Effector CD4-positive, alpha-beta T cell (primary cell): Measurements from ENCODE around the gene KRTAP10-3.
"Not testable (repeated sequence)": the region's sequence is repeated elsewhere in the genome, so short reads cannot be mapped to it uniquely, and the experiment has no call there.

Source experiments
- DNase-seq: peaks from one replicate; pipeline ENCODE4 v3.0.0-alpha.2; 2020

KRTAP10-3 gene

DNA sequence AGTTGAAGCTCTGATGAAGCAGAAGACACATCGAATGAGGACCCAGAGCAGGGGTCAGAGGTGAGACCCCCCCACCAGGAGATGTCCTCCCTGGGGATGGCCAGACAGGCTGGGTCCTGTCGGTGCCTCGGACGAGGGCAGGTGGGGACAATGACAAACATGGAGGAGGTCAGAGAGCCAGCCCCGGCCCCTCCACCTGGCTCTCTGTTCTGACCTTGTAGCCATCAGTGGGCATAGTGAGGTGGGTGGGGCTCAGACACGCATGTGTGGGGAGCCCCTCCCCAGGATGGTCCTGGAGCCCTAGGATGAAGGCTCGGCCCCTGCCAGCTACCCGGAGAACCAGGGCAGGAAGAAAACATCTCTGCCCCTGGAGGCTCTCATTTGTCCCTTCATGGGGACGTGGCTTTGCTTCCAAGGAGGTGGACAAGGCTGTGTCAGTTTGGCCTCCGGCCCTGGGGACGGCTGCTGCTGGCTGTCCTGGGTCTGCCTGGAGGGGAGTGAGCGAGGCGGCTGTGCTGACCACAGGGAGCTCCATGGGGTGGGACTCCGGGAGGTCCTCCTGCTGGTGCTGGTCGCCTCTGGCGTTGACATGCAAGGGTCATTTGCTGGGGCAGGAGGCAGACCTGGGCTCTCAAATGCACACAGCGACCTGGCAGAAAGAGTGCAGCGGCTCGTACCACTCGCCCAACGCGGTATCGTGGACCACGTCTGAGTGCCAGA lies 31.2 kb upstream of the KRTAP10-3 start:
- DNase-seq: no peak

DNA sequence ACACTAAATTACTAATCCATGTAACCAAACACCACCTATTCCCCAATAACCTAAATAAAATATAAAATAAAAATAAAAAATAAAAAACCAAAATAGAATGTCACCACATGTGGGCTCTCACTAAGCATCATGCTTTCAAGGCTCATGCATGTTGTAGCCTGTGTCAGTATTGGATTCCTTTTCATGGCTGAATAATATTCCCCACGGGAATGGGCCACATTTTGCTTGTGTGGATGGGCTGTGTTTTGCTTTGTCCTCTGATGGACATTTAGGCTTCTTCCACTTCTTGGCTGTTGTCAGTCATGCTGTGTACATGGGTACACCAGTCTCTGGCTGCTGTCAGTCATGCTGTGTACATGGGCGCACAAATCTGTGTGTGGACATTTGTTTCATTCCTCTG lies 30.5 kb upstream of the KRTAP10-3 start:
- no peak for DNase-seq

DNA sequence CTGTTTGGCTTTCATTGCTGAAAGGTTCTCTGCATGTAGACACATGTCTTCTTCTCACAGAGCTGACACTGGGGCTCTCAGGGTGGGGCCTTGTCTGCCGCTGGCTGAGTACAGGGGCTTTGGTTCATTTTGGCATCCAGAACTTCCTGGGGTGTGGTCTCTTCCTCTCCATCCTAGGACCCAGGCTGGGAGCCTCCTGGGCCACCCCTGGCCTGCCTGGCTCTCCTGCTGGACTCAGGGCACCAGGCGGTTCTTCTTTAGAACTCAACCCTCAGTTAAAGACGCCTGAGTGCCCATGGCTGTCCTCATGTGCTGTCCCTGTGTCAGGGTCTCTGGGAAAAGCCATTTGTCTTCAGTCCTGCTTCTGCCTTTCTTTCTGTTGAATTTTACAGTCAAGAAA lies 27.3 kb upstream of the KRTAP10-3 start:
- no peak for DNase-seq

DNA sequence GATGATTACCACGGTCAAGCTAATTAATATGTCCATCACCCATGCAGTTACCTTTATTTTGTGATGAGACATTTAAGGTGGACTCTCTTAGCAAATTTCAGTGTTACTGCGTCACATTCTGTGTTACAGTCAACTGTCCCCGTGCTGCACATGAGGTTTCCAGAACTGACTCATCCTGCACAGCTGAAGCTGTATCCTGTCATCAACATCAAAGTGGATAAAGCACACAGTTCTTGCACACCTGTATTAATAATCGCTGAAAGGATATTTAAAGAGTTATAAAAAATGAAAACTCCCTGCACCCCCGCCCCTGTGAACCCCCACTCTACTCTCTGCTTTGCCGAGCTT lies 25.2 kb upstream of the KRTAP10-3 start:
- no peak for DNase-seq

DNA sequence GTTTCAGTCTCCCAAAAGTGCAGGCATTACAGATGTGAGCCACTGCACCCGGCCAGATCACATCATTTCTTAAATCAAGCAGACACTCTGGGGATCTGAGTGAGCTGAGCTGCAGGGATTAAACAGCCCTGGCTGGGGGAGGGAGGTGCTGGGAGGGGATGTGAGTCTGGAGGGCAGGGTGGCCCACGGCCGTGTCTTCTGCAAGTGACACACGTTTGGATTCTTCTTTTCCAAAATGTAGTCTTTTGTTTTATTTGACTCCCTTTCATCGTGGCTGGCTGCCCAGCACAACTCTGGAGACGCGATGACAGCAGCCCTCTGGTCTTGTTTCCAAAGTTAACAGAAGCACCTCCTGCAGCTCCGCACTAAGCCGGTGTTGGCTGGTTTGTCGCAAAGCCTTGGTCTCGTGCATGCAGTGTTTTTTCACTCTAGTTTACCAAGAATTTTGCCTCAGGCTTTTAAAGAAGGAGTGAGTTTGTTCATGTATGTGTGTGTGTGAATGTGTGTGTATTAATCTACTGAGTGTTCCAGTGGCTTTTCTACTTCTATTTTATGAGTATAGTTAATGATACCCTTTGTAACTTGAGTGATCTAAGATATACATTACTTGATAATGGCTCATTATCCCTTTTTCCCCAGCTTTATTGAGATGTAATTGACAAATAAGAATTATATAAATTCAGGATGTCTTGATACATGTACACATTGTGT lies 24.6 kb upstream of the KRTAP10-3 start:
- DNase-seq: no peak

DNA sequence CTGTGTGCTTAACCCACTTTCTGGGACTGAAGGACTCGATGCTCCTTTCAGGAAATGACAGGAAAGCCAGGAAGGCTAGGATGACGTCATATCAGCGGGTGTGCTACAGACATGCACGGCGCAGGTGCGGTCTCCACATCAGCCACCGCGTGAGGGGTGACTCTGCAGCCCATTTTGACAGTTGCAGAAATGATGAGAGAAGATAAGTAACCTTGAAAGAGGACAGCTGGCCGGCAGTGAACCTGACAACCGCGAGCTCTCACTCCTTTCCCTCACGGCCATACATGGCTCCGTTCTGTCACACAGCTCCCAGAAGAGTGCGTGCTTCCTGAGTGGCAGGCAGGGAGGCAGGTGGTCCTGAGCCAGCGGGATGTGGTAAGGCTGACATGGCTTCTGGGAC lies 23.5 kb upstream of the KRTAP10-3 start:
- no peak for DNase-seq

DNA sequence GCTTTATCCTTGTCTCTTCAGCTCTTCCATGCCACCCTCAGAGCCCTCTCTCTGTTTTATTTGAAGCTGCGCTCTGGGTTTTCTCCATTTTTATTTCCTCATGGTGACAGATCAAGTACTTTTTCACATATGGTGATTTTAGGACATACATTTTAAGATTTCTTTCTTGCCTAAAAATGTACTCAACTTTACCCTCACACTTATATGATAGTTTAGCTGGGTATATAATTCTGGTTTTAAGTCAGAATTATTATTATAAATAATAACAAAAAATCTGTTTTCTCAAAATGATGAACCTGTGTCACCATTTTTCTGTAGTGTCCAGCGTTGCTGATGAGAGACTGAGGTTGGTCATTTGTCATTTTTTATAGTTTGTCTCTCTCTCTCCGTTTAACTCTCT lies 22.6 kb upstream of the KRTAP10-3 start:
- DNase-seq: no peak

DNA sequence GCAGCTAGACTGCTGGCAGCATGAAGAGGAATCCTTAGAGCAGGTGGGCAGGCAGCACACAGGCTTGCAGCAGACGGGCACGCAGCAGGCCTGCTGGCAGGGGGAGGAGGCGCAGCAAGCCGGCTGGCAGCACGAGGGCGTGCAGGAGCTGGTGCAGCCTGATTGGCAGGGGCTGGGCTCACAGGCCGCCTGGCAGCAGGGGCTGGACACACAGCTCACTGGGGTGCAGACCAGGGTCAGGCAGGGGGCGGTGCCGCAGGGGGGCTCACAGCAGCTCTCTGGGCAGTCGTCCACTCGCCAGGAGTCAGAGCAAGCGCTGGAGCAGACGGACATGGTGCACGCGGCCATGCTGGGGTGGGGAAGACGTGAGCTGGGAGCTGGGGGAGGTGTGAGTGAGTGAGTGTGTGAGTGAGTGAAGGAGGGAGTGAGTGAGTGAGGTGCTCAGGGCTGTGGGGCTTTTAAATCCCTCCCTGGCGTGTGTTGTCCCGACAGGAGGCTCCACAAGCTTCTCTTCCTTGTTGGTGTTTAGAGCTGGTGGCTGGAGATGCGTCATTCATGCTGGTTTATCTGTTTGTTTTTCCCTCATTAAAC lies 21.7 kb upstream of the KRTAP10-3 start, which contains the start of gene KRTAP10-5:
Gene KRTAP10-5 (minus strand): TSS at position 374 of the 591 bp plus-strand sequence. CDS start 26 bp downstream, at position 348.
- DNase-seq: not testable (repeated sequence)

DNA sequence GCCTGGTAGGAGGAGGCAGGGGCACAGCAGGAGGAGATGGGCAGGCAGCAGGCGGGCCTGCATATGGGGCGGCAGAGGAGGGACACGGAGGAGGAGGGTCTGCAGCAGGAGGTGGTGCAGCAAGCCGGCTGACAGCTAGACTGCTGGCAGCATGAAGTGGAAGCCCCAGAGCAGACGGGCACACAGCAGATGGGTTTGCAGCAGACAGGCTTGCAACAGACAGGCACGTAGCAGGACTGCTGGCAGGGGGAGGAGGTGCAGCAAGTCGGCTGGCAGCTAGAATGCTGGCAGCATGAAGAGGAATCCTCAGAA lies 21.2 kb upstream of the KRTAP10-3 start:
- no peak for DNase-seq

DNA sequence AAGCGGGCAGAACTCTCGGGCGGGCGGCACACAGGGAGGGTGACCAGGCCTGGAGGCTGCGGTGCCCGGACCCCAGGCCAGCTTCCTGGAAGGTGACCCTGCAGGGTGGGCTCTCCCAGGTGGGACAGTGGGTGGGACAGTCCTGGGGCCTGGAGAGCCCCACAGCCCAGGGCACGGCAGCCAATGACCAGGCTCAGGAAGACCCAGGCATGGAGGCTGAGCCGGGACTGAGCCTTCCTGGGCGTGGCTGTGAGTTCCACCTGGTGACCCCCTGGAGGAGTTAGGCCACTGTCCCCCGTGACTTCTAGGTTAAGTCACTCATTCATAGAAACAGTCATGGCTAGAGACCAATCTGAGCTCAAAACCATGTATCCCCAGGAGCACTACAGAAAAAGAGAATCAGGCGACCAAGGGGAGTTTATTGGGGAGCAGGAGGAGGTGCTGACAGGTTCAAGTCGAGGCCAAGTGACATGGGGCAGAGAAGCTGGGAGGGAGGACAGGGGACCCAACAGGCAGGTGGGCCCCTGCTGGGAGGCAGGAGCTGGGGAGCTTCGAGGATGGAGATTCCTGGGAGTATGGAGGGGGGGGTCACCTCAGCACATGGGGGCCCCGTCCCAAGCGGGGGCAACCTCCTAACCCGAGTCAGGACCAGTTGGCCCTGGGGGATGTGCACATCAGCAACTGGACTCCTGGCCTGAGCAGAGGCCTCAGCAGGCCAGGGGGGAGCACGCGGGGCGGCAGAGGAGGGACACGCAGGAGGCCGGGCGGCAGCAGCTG lies 20.6 kb upstream of the KRTAP10-3 start:
- no peak for DNase-seq

DNA sequence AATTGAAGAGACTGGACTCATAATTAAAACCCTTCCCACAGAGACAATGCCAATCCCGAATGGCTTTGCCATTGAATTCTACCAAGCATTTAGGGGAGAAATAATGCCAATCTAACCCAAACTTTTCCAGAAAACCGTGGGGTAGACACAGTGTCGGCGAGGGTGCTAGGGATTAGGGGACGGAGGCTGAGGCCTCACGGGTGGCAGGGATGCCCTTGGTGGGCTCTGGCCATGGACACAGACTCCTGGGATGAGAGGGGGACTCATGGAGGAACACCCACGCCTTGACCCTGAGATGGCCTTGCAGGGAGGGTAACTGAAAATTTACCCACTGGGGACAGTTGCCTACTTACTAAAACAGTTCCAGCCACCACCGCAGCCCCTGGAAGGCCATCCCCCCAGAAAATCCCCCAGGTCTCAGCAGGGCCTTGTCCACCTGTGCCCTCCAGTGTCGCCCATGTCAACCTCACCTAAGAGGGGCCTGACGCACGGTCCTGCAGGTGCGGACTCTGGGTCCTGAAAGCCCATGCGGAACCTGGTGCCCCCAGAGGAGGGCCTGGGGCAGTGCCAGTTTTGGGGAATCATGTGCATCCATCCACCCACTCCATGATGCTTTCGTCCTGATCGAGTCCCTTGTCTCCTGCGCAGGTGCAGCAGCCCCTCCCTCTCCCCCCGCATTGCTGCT lies 19.9 kb upstream of the KRTAP10-3 start:
- DNase-seq: no peak

DNA sequence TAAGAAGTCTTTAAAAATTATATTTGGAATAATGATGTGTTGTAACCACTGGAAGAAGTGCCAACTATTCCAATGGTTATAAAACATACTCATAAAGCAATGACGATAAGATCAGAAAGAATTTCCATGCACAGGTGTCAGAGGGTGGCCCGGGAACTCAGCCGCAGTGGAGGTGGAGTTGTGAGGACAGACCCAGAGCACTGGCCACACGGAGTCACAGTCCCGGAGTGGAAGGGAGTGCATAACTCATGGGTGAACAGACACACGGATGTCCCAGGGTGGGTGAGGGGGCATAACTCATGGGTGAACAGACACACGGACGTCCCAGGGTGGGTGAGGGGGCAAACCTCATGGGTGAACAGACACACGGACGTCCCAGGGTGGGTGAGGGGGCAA lies 17.4 kb upstream of the KRTAP10-3 start:
- no peak for DNase-seq

DNA sequence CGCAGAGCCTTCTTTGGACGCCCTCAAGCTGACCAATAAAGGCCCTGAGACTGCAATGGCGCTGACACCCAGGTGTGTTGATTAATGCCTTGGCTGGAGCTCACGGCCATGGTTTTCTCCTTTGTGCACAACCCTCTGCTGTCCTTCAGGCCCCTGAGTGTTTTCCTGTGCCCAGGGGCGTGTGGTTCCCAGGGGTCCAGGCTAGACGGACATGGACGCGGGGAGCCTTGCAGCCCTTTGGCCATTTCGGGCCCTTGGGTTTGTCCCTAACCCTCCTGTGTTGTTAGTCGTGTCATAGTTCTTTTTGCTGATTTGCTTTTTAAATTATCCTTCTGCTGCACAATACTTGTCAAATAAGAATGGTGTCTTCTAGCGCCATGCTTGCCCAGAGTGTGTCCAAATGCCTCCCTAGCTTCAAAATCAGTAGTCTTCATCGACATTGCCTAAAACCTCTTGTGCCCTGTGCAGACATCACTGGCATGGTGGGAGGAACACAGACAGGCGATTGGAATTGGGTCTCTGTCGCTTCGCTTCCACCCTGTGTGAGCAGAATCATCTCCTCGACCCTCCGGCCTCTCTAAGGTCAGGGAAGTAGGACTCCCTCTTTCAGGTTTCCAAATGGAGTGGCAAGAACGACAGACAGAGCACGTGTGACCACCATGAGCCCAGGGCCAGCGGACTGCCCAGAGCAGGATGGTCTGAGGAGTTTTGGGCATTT lies 16.9 kb upstream of the KRTAP10-3 start:
- DNase-seq: no peak

DNA sequence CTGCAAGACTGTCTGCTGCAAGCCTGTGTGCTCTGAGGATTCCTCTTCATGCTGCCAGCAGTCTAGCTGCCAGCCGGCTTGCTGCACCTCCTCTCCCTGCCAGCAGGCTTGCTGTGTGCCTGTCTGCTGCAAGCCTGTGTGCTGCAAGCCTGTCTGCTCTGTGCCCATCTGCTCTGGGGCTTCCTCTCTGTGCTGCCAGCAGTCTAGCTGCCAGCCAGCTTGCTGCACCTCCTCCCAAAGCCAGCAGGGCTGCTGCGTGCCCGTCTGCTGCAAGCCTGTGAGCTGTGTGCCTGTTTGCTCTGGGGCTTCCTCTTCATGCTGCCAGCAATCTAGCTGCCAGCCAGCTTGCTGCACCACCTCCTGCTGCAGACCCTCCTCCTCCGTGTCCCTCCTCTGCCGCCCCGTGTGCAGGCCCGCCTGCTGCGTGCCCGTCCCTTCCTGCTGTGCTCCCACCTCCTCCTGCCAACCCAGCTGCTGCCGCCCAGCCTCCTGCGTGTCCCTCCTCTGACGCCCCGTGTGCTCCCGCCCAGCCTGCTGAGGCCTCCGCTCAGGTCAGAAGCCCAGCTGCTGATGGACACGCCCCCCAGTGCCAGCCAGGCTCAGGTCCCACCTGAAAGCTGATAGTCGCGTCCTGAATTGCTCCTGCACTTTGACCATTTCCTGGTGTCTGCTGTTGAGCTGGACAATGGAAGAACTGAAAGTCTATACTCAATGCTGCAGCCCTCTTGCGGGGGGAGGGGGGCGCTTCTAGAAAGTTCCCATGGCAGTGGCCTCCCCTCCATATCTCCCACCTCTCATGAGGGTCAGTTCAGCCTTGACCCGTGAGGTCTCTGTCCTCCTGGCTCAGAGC lies 16.1 kb upstream of the KRTAP10-3 start:
- DNase-seq: no peak

DNA sequence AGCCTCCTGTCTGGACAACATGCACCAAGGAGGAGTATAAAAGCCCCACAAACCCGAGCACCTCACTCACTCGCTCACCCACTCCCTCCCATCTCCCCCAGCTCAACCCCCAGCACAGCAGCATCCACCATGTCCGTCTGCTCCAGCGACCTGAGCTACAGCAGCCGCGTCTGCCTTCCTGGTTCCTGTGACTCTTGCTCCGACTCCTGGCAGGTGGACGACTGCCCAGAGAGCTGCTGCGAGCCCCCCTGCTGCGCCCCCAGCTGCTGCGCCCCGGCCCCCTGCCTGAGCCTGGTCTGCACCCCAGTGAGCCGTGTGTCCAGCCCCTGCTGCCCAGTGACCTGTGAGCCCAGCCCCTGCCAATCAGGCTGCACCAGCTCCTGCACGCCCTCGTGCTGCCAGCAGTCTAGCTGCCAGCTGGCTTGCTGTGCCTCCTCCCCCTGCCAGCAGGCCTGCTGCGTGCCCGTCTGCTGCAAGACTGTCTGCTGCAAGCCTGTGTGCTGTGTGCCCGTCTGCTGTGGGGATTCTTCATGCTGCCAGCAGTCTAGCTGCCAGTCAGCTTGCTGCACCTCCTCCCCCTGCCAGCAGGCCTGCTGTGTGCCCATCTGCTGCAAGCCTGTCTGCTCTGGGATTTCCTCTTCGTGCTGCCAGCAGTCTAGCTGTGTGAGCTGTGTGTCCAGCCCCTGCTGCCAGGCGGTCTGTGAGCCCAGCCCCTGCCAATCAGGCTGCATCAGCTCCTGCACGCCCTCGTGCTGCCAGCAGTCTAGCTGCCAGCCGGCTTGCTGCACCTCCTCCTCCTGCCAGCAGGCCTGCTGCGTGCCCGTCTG lies 15.2 kb upstream of the KRTAP10-3 start, which contains the start of gene KRTAP10-4:
Gene KRTAP10-4 (plus strand): TSS at position 100 of the 827 bp plus-strand sequence. CDS start 30 bp downstream, at position 130.
- DNase-seq: not testable (repeated sequence)

DNA sequence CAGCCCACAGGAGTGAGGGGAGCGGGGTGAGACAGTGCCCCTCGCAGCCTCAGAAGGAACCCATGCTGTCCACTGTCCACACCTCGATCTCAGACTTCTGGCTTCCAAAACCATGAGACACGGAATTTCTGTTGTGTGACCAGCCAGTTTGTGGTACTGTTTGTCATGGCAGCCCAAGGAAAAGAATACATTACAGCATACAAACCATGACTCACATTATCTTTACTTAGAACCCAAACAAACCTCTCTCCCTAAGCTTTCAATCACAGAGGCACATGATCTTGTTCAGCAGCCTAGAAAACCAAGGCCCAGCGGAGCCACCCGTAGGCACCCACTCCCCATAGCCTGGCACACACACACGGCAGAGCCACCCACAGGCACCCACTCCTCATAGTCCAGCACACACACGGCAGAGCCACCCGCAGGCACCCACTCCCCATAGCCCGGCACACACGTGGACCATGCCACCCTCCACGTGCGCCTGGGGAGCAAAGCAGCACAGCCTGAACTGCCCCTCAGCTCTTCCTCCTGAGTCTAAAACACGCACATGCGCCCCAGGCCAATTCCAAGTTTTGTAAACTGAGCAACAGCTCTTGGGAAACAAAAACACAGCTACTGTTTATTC lies 14.5 kb upstream of the KRTAP10-3 start:
- DNase-seq: no peak

DNA sequence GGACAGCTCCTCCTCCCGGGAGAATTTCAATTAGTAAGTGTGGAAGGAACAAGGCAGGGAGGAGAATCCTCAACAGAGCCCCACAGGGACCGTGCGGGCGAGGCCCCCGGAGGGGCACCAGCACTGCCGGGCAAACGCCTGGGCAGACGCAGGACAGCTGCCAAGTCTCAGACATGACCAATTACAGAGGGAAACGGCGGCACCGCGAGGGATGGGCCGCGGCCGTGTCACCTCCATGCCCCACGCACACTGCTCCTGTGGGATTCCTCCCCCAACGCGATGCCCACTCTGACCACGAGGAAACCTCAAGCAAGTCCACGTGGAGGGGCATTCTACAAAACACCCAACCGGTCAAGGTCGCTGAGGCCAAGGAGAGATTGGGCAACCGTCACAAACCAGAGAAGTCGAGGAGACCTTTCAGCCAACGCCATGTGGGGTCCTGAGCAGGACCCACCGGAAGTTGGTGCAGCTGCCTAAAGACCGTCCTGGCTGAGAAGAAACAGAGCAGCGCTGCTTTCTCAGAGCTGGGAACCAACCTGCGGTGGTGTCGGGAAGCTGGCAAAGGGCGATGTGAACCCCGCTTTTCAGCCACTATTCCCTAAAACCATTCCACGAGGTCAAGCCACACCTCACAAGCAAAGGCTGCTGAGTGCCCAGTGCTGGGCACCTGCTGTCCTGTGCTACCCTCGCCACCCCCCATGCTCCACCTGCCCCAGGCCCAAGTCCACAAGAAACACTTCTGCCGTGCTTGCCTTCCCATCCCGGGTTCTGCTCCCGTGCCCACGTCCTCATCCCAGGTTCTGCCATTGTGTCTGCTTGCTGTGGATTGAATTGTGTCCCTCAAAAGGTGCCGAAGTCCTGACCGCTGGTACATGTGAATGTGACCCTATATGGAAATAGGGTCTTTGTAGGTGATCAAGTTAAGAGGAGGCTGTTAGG lies 13.5 kb upstream of the KRTAP10-3 start:
- DNase-seq: no peak

DNA sequence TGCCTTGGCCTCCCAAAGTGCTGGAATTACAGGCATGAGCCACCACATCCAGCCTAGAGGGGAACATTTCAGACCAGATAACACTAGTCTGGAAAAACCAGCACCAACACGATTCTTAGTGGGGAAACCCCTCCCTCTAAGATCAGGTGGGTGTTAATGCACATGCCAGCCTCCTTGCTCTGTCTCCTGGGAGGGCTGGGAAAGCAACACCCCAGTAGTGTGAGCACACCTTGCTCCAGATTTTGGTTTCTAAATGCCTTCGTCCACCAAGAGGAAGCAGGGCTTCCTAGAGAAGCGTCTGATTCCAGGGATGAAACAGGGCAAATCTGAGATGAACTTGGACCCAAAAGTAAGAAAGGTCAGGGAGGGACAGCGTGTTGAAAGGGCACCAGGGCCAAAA lies 12.7 kb upstream of the KRTAP10-3 start:
- DNase-seq: no peak
